ENCODE results near the gene INSL6. TPM values are rescaled to one million over a fixed set of nuclear protein-coding genes. Genes with fewer than 3 reads are reported as not detected.
"Not testable (repeated sequence)": the region's sequence is repeated elsewhere in the genome, so short reads cannot be mapped to it uniquely, and the experiment has no call there.

Gene INSL6
- total RNA-seq, 1 donor, result not detected

DNA sequence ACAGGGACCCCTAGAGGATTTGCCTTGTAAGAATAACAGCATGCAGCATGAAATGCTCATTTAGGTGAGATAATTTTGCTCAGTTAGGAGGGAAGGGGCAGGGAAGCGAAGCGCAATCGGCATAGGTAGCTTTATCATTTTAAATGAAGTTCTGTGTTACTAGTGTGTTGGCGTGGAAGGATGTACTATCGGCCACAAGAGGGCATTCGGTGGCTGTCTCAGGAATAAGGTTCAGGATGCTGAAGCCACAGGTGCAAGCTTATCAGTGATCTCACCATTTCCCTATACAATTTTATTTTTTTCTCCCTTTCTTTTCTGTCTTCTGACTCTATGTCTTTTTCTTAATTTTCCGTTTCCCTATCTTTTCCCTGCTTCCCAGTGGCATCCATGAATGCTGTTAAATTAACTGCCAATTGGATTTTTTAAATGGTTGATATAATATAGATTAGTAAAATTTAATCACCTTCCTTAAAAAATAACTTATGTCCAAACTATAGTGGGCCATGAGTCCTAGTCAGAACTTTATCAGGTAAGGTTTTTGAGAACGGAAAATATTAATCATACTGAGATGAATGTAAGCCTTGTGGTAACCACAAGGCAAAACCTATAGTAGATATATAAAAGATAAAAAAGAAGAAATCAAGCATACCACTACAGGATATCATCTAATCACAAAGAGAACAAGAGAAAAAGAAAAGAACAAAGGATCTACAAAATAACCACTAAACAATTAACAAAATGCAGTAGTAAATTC is 1.2 kb upstream of the INSL6 start:
- DNase-seq (ENCODE audit: insufficient read length, low spot score, missing footprints), result peak; percentile 90
- no peak overlapping the region for H3K27ac ChIP-seq (ENCODE audit: low read depth, low read length)
- H3K4me3 ChIP-seq (ENCODE audit: insufficient read depth, low read length), result no peak overlapping the region
- no peaks in the 10 kb centered on the region for H3K36me3 ChIP-seq (ENCODE audit: insufficient read depth, low read length)
- H2AFZ ChIP-seq (ENCODE audit: low read length), result no peak overlapping the region
- H4K20me1 ChIP-seq (ENCODE audit: insufficient read depth, low read length), result no peaks in the 10 kb centered on the region
- H3K79me2 ChIP-seq (ENCODE audit: insufficient read depth, low read length), result no peaks in the 10 kb centered on the region
- H3K27me3 ChIP-seq (ENCODE audit: insufficient read depth, low read length), result peaks cover 13% of the 10 kb centered on the region
- peak overlapping the region; percentile 51 for H3K4me2 ChIP-seq (ENCODE audit: insufficient read depth, low read length)
- no peaks in the 10 kb centered on the region for H3K4me1 ChIP-seq (ENCODE audit: insufficient read depth, low read length)
- TF ChIP-seq, protein P1, sequence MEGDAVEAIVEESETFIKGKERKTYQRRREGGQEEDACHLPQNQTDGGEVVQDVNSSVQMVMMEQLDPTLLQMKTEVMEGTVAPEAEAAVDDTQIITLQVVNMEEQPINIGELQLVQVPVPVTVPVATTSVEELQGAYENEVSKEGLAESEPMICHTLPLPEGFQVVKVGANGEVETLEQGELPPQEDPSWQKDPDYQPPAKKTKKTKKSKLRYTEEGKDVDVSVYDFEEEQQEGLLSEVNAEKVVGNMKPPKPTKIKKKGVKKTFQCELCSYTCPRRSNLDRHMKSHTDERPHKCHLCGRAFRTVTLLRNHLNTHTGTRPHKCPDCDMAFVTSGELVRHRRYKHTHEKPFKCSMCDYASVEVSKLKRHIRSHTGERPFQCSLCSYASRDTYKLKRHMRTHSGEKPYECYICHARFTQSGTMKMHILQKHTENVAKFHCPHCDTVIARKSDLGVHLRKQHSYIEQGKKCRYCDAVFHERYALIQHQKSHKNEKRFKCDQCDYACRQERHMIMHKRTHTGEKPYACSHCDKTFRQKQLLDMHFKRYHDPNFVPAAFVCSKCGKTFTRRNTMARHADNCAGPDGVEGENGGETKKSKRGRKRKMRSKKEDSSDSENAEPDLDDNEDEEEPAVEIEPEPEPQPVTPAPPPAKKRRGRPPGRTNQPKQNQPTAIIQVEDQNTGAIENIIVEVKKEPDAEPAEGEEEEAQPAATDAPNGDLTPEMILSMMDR (IDR thresholded peaks at IDR 0.05; ENCODE audit: extremely low read depth, low read depth, low read length), result peak; percentile 84
- H3K9me3 ChIP-seq (ENCODE audit: low read depth, low read length), result no peaks in the 10 kb centered on the region

DNA sequence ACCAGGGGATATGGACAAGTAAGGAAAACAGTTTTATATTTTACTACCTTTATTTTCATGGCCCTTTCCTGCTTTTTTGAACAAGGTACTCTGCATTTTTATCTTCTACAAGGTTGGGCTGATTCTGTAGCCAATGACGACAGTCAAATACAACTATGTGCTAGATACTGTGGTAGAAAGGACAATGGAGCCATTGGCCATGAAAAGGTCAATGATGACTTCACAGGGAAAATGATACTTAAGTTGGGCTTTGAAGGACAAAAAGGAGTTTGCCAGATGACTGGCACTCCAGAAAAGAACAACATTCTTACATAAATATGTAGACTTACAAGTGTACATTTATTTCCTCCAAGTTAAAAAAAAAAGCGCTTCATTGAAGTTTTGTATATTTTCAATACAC is 663 bp downstream of the INSL6 start:
- H4K20me1 ChIP-seq (ENCODE audit: insufficient read depth, low read length), result no peaks in the 10 kb centered on the region
- peaks cover 9% of the 10 kb centered on the region for H3K27me3 ChIP-seq (ENCODE audit: insufficient read depth, low read length)
- TF ChIP-seq, protein P1 (IDR thresholded peaks at IDR 0.05; ENCODE audit: extremely low read depth, low read depth, low read length), result no peak
- H3K79me2 ChIP-seq (ENCODE audit: insufficient read depth, low read length), result no peaks in the 10 kb centered on the region
- no peak overlapping the region for H3K27ac ChIP-seq (ENCODE audit: low read depth, low read length)
- H3K4me1 ChIP-seq (ENCODE audit: insufficient read depth, low read length), result no peaks in the 10 kb centered on the region
- no peak overlapping the region for H3K4me2 ChIP-seq (ENCODE audit: insufficient read depth, low read length)
- no peaks in the 10 kb centered on the region for H3K36me3 ChIP-seq (ENCODE audit: insufficient read depth, low read length)
- no peak for DNase-seq (ENCODE audit: insufficient read length, low spot score, missing footprints)
- no peak overlapping the region for H3K4me3 ChIP-seq (ENCODE audit: insufficient read depth, low read length)
- no peaks in the 10 kb centered on the region for H3K9me3 ChIP-seq (ENCODE audit: low read depth, low read length)
- no peak overlapping the region for H2AFZ ChIP-seq (ENCODE audit: low read length)

DNA sequence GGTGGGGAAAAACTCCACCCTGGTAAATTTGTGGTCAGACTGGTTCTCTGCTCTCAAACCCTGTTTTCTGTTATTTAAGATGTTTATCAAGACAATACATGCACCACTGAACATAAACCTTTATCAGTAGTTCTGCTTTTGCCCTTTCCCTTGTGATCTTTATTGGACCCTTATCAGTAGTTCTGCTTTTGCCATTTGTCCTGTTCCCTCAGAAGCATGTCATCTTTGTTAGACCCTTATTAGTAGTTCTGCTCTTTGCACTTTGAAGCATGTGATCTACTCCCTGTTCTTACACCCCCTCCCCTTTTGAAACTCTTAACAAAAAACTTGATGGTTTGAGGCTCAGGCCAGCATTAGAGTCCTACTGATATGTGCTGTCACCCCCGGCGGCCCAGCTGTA is 4.8 kb downstream of the INSL6 start:
- not testable (repeated sequence) for H3K4me1 ChIP-seq (ENCODE audit: insufficient read depth, low read length); H2AFZ ChIP-seq (ENCODE audit: low read length); H3K27me3 ChIP-seq (ENCODE audit: insufficient read depth, low read length); H3K4me3 ChIP-seq (ENCODE audit: insufficient read depth, low read length); H3K4me2 ChIP-seq (ENCODE audit: insufficient read depth, low read length); DNase-seq (ENCODE audit: insufficient read length, low spot score, missing footprints); H3K27ac ChIP-seq (ENCODE audit: low read depth, low read length); H4K20me1 ChIP-seq (ENCODE audit: insufficient read depth, low read length); H3K36me3 ChIP-seq (ENCODE audit: insufficient read depth, low read length); H3K9me3 ChIP-seq (ENCODE audit: low read depth, low read length); H3K79me2 ChIP-seq (ENCODE audit: insufficient read depth, low read length)

DNA sequence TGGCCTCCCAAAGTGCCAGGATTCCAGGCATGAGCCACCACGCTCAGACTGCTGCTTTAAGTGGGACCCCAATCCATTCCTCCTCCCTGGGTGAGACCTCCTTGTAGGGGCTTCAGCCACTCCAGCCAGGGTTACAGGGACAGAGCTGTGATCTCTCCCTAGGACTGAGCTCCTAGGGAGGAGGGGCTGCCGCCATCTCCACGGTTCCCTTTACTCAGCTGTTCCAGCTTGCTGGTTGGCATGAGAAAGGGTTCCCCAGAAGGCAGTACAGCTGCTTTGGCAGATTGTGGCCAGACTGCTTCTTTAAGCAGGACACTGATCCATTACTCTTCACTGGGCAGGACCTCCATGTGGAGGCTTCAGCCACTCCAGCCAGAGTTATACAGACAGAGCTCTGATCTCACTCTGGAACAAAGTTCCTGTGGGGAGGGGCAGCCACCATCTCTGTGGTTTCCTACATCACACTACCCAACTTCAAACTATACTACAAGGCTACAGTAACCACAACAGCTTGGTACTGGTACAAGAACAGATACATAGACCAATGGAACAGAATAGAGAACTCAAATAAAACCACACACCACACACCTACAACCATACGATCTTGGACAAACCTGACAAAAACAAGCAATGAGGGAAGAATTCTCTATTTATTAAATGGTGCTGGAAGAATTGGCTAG is 7.2 kb downstream of the INSL6 start:
- no peak overlapping the region for H3K4me3 ChIP-seq (ENCODE audit: insufficient read depth, low read length)
- H3K4me2 ChIP-seq (ENCODE audit: insufficient read depth, low read length), result no peak overlapping the region
- no peaks in the 10 kb centered on the region for H3K4me1 ChIP-seq (ENCODE audit: insufficient read depth, low read length)
- H2AFZ ChIP-seq (ENCODE audit: low read length), result no peak overlapping the region
- H3K27me3 ChIP-seq (ENCODE audit: insufficient read depth, low read length), result no peaks in the 10 kb centered on the region
- H3K9me3 ChIP-seq (ENCODE audit: low read depth, low read length), result no peaks in the 10 kb centered on the region
- H3K36me3 ChIP-seq (ENCODE audit: insufficient read depth, low read length), result no peaks in the 10 kb centered on the region
- no peaks in the 10 kb centered on the region for H4K20me1 ChIP-seq (ENCODE audit: insufficient read depth, low read length)
- TF ChIP-seq, protein P1 (IDR thresholded peaks at IDR 0.05; ENCODE audit: extremely low read depth, low read depth, low read length), result no peak
- no peak overlapping the region for H3K27ac ChIP-seq (ENCODE audit: low read depth, low read length)
- no peak for DNase-seq (ENCODE audit: insufficient read length, low spot score, missing footprints)
- H3K79me2 ChIP-seq (ENCODE audit: insufficient read depth, low read length), result no peaks in the 10 kb centered on the region

Measured in osteoblast (primary cell).